Liver (tissue), 9 donors: Measurements from ENCODE around the gene PLA2G3. TPM values are rescaled to one million over a fixed set of nuclear protein-coding genes. Genes with fewer than 3 reads are reported as not detected.

Source experiments
- DNase-seq: peaks from one replicate; pipeline ENCODE4 v3.0.0-alpha.2; 2017; ENCODE audit warnings: low spot score
- H3K27ac ChIP-seq, 2 donors: one replicate each; pipeline ENCODE4 v1.7.0; 2013; ENCODE audit warnings: inconsistent platforms in 2 of 2, low read length in 2 of 2, control low read depth in 1 of 2, low read depth in 1 of 2, mild to moderate bottlenecking in 1 of 2
- H3K27me3 ChIP-seq, 4 donors: one replicate each; pipeline versions ENCODE4 v1.6.1 to v1.7.0; 2013; ENCODE audit warnings: low read length in 3 of 4, inconsistent platforms in 1 of 4, mild to moderate bottlenecking in 1 of 4, moderate library complexity in 1 of 4; ENCODE audit not compliant: control insufficient read depth in 4 of 4, insufficient read depth in 4 of 4
- H3K36me3 ChIP-seq, 4 donors: one replicate each; pipeline versions ENCODE4 v1.6.1 to v1.7.0; 2013; ENCODE audit warnings: low read length in 3 of 4, mild to moderate bottlenecking in 3 of 4, low read depth in 1 of 4, moderate library complexity in 1 of 4; ENCODE audit not compliant: control insufficient read depth in 4 of 4, insufficient read depth in 3 of 4
- H3K4me1 ChIP-seq, 4 donors: one replicate each; pipeline versions ENCODE4 v1.6.1 to v1.7.0; 2013; ENCODE audit warnings: low read length in 3 of 4, mild to moderate bottlenecking in 3 of 4, moderate library complexity in 1 of 4; ENCODE audit not compliant: control insufficient read depth in 4 of 4, insufficient read depth in 4 of 4
- H3K4me3 ChIP-seq, 3 donors: one replicate each; pipeline versions ENCODE4 v1.6.1 to v1.7.0; 2013; ENCODE audit warnings: low read length in 3 of 3, control low read depth in 1 of 3, low read depth in 1 of 3, mild to moderate bottlenecking in 1 of 3
- H3K9ac ChIP-seq, 2 donors: one replicate each; pipeline ENCODE4 v1.7.0; 2013; ENCODE audit warnings: low read length in 2 of 2, mild to moderate bottlenecking in 2 of 2, moderate library complexity in 2 of 2, control low read depth in 1 of 2, low read depth in 1 of 2
- H3K9me3 ChIP-seq, 4 donors: one replicate each; pipeline versions ENCODE4 v1.6.1 to v1.7.0; 2013; ENCODE audit warnings: low read length in 3 of 4; ENCODE audit not compliant: control insufficient read depth in 4 of 4
- ATF3 ChIP-seq: IDR thresholded peaks from 2 replicates; pipeline ENCODE4 v1.6.1; 2016; ENCODE audit warnings: antibody characterized with exemption
- CTCF ChIP-seq: fragments of 150-350 bp; IDR thresholded peaks from 2 replicates; pipeline ENCODE4 v1.5.1; 2017; ENCODE audit warnings: improper control_type of control experiment, low read depth, low read length; ENCODE audit not compliant: missing input control
- EGR1 ChIP-seq, 2 donors: IDR thresholded peaks; 2 replicates each; pipeline ENCODE4 v1.6.1; 2016 to 2018; ENCODE audit warnings: antibody characterized with exemption in 2 of 2, low read depth in 2 of 2
- FOXA1 ChIP-seq: IDR thresholded peaks from 2 replicates; pipeline ENCODE4 v1.6.1; 2016; ENCODE audit warnings: antibody characterized with exemption
- FOXA2 ChIP-seq: IDR thresholded peaks from 2 replicates; pipeline ENCODE4 v1.6.1; 2016; ENCODE audit warnings: antibody characterized with exemption
- GABPA ChIP-seq, 2 donors: IDR thresholded peaks in 1 of 2; conservative IDR thresholded peaks in 1 of 2; 2 replicates each; pipeline ENCODE4 v1.6.1; 2016; ENCODE audit warnings: antibody characterized with exemption in 2 of 2, mild to moderate bottlenecking in 1 of 2, moderate library complexity in 1 of 2
- HNF4A ChIP-seq, 2 donors: conservative IDR thresholded peaks; 2 replicates each; pipeline ENCODE4 v1.6.1; 2016; ENCODE audit warnings: antibody characterized with exemption in 2 of 2, mild to moderate bottlenecking in 2 of 2
- HNF4G ChIP-seq: IDR thresholded peaks from 2 replicates; pipeline ENCODE4 v1.6.1; 2016; ENCODE audit warnings: antibody characterized with exemption
- JUND ChIP-seq, 2 donors: IDR thresholded peaks; 2 replicates each; pipeline ENCODE4 v1.6.1; 2016; ENCODE audit warnings: antibody characterized with exemption in 2 of 2
- MAX ChIP-seq: IDR thresholded peaks from 2 replicates; pipeline ENCODE4 v1.6.1; 2016; ENCODE audit warnings: antibody characterized with exemption
- NR2F2 ChIP-seq: IDR thresholded peaks from 2 replicates; pipeline ENCODE4 v1.6.1; 2016; ENCODE audit warnings: antibody characterized with exemption
- RAD21 ChIP-seq, 2 donors: IDR thresholded peaks; 2 replicates each; pipeline ENCODE4 v1.6.1; 2016; ENCODE audit warnings: antibody characterized with exemption in 2 of 2, mild to moderate bottlenecking in 2 of 2
- REST ChIP-seq: IDR thresholded peaks from 2 replicates; pipeline ENCODE4 v1.6.1; 2016; ENCODE audit warnings: antibody characterized with exemption, mild to moderate bottlenecking
- RXRA ChIP-seq, 2 donors: IDR thresholded peaks; 2 replicates each; pipeline ENCODE4 v1.6.1; 2017 to 2018; ENCODE audit warnings: antibody characterized with exemption in 2 of 2, mild to moderate bottlenecking in 1 of 2
- SP1 ChIP-seq: IDR thresholded peaks from 2 replicates; pipeline ENCODE4 v1.6.1; 2018; ENCODE audit warnings: antibody characterized with exemption, mild to moderate bottlenecking
- TAF1 ChIP-seq: conservative IDR thresholded peaks from 2 replicates; pipeline ENCODE4 v1.6.1; 2016; ENCODE audit warnings: antibody characterized with exemption, mild to moderate bottlenecking
- YY1 ChIP-seq: IDR thresholded peaks from 2 replicates; pipeline ENCODE4 v1.6.1; 2016; ENCODE audit warnings: antibody characterized with exemption, mild to moderate bottlenecking
- WGBS: extraction: QIAGEN DNeasy Blood & Tissue Kit; methylation state at CpG from one replicate; pipeline ENCODE4 v1.1.7; 2013; 5-methylcytosine and 5-hydroxymethylcytosine counted together
- polyA plus RNA-seq, 2 donors: library from polyadenylated mRNA; stranded (reverse) in 1 of 2; unstranded in 1 of 2; fragments of 200-250 nt in 1 of 2; fragments of >200 nt in 1 of 2; fragmentation: Nextera tagmentation in 1 of 2; extraction: Ambion mirVana in 1 of 2; gene quantifications; one replicate each; pipeline versions ENCODE4 v1.2.1 to v1.2.3, GENCODE V29; 2013 to 2015
- total RNA-seq, 2 donors: library from RNA; depleted of rRNA; stranded (reverse); fragments of >200 nt; gene quantifications; one replicate each; pipeline ENCODE4 v1.2.3, GENCODE V29; 2014
- donor health status: healthy.
- donor health status: healthy.
- donor health status: healthy.
- donor health status: healthy.
- donor health status: healthy.

Gene PLA2G3
- total and polyA plus RNA-seq, 4 donors, result not detected

GRCh38 chr22:31137721-31138120 lies 2.6 kb downstream of the PLA2G3 start:
- Histone ChIP-seq H3K27me3 (no peaks in the 10 kb centered on the region), H3K27ac (no peak overlapping the region), H3K4me3 (no peak overlapping the region), H3K9ac (no peak overlapping the region), H3K4me1 (no peaks in the 10 kb centered on the region), H3K36me3 (no peaks in the 10 kb centered on the region), H3K9me3 (no peaks in the 10 kb centered on the region)
- WGBS, result 75% methylated on average over 10 of the region's 10 CpGs
- no peak for DNase-seq
- TF ChIP-seq NR2F2 (no peak), TAF1 (no peak), MAX (no peak), GABPA (IDR thresholded peaks at IDR 0.05 in 1 of 2, conservative IDR thresholded peaks at IDR 0.05 in 1 of 2) (no peak), CTCF (no peak), JUND (IDR thresholded peaks at IDR 0.05) (no peak), HNF4A (conservative IDR thresholded peaks at IDR 0.05) (no peak), REST (no peak), HNF4G (no peak), EGR1 (IDR thresholded peaks at IDR 0.05; ENCODE audit: low read depth in 2 of 2) (no peak), ATF3 (no peak), RXRA (IDR thresholded peaks at IDR 0.05) (no peak), YY1 (no peak), RAD21 (IDR thresholded peaks at IDR 0.05) (no peak)

GRCh38 chr22:31136711-31137110 lies 3.6 kb downstream of the PLA2G3 start:
- DNase-seq, result no peak
- Histone ChIP-seq H3K36me3 (no peaks in the 10 kb centered on the region), H3K27ac (no peak overlapping the region), H3K4me3 (no peak overlapping the region), H3K4me1 (no peaks in the 10 kb centered on the region), H3K27me3 (no peaks in the 10 kb centered on the region), H3K9ac (no peak overlapping the region), H3K9me3 (no peaks in the 10 kb centered on the region)
- TF ChIP-seq SP1 (no peak), CTCF (no peak), REST (no peak), FOXA1 (no peak), FOXA2 (no peak), ATF3 (no peak), JUND (IDR thresholded peaks at IDR 0.05) (no peak), RAD21 (IDR thresholded peaks at IDR 0.05) (no peak), HNF4A (conservative IDR thresholded peaks at IDR 0.05) (no peak)
- 95% methylated on average over 16 of the region's 16 CpGs for WGBS
